SHP77 treated with DMSO at 0.1 percent for 48 hours (cell line): ENCODE measurements around the gene ALKBH1.
"Not testable (repeated sequence)": the region's sequence is repeated elsewhere in the genome, so short reads cannot be mapped to it uniquely, and the experiment has no call there.

ENCODE experiments used
- DNase-seq: peaks from one replicate; lab custom pipeline; 2025; lab: John Stamatoyannopoulos, UW

ALKBH1 gene

GRCh38 chr14:77673193-77673592 is 34.6 kb downstream of the ALKBH1 start:
- no peak for DNase-seq

- DNase-seq: no peak
Measured at GRCh38 chr14:77667331-77667730, 40.5 kb downstream of the ALKBH1 start.

DNA sequence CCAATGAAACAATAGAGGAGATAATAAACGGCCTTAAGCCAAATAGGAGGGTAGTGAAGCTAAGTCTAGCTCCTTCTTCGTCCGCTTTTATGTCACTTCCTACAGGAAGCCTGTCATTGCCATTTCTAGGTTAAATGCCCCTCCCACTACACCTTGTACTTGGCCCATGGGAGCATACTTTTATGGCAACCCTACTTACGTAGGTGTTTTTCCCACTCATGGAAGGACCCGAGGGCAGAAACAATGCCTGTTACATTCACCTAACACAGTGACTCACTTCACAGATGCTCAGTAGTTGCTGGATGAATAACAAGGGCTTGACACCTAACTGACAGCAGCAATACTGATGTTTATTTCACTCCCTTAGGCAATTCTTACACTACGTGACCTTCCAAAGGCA is 44.5 kb downstream of the ALKBH1 start:
- DNase-seq: no peak

GRCh38 chr14:77661562-77661961 is 46.3 kb downstream of the ALKBH1 start:
- not testable (repeated sequence) for DNase-seq

DNA sequence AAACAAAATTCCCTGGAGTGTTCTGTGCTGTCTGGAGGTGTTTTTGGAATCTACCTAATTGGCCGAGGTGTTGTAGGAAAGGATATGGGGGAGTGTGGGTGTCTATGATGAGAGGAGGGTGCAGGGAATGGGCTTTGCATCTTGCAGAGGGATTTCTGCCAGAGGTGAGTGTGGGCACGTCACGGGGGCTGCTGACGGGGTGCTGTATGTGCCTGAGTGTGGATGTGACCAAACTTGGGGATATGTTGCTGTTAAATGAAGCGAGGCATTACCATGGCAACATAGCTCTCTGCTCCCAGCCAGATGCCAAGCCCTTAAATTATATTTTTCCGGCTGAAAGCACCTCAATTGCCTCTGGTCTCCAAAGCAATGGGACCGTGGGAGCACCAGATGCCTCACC is 47.1 kb downstream of the ALKBH1 start:
- DNase-seq: no peak

DNA sequence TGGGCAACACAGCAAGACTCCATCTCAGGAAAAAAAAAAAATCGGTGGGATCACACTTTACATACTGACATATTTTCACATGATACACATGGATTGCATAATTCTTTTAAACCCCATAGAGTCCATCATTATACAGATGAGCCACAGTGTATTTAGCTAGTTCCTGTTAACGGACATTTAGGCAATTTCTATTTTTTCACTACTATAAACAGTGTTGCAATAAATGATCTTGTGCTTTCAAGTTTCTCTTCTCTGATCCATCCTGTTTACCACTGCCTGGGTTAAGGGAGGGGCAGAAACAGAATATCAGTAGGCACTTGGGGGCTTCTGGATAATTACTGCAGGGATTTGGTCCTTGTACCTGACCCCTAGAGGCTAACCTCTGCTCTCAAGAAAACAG is 48.0 kb downstream of the ALKBH1 start:
- DNase-seq: no peak

- DNase-seq: no peak
Measured at GRCh38 chr14:77657280-77657679, 50.5 kb downstream of the ALKBH1 start.

- peak; percentile 2 for DNase-seq
Measured at GRCh38 chr14:77654001-77654441, 53.8 kb downstream of the ALKBH1 start.

- no peak for DNase-seq
Measured at GRCh38 chr14:77649326-77649725, 58.5 kb downstream of the ALKBH1 start.

DNA sequence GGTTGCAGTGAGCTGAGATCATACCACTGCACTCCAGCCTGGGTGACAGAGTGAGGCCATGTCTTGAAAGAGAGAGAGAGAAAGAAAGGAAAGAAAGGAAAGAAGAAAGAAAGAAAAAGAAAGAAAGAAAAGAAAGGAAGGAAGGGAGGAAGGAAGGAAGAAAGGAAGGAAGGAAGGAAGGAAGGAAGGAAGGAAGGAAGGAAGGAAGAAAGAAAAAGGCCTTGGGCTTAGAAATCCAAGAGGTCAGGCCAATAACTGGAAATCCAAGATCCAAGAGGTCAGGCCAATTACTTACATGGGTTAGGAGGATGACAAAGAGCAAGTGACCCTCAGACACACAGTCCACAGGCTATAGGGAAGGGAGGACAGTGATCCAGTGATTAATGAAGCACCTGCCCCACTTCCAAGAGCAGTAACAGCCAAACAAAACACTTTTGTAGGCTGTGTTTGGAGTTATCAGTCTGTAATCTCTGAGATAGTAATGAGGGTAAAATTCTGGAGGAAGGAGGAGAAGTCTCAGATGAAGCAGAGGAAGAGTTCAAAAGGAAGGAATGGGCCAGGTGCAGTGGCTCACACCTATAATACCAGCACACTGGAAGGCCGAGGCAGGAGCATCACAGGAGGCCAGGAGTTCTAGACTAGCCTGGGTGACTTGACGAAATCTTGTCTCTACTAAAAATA is 59.2 kb downstream of the ALKBH1 start:
- DNase-seq: no peak

- DNase-seq: no peak
Measured at GRCh38 chr14:77647853-77648252, 60.0 kb downstream of the ALKBH1 start.

DNA sequence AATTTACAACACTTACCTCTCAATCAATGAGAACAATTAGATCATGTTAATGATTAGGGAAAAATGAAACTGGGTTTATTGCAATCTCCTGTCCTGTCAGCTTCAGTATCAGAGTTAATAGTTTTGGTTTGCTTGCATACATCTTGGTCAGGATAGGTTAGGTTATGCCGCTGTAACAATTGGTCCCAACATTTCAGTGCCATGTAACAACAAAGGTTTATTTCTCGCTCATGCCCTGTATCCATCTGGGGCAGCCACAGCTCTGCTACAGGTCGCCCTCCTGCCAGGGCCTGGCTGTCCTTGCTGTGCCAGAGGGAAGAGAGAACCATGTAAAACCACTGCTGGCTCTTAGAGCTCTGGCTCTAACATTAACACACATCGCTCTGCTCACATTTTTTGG is 60.9 kb downstream of the ALKBH1 start:
- no peak for DNase-seq

GRCh38 chr14:77645520-77646230 is 62.1 kb downstream of the ALKBH1 start:
- no peak for DNase-seq

DNA sequence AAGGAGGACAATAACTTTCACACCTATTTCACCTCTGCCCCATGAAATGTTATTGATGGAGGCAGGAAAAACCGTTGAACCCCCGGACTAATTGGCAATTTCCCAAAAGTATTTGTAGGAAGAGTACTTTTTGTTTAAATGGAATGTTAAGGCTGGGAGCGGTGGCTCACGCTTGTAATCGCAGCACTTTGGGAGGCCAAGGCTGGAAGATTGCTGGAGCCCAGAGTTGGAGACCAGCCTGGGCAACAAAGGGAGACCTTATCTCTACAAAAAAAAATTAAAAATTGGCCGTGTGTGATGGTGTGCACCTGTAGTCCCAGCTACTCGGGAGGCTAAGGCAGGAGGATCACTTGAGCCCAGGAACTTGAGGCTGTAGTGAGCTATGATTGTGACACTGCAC is 65.4 kb downstream of the ALKBH1 start:
- DNase-seq: no peak

DNA sequence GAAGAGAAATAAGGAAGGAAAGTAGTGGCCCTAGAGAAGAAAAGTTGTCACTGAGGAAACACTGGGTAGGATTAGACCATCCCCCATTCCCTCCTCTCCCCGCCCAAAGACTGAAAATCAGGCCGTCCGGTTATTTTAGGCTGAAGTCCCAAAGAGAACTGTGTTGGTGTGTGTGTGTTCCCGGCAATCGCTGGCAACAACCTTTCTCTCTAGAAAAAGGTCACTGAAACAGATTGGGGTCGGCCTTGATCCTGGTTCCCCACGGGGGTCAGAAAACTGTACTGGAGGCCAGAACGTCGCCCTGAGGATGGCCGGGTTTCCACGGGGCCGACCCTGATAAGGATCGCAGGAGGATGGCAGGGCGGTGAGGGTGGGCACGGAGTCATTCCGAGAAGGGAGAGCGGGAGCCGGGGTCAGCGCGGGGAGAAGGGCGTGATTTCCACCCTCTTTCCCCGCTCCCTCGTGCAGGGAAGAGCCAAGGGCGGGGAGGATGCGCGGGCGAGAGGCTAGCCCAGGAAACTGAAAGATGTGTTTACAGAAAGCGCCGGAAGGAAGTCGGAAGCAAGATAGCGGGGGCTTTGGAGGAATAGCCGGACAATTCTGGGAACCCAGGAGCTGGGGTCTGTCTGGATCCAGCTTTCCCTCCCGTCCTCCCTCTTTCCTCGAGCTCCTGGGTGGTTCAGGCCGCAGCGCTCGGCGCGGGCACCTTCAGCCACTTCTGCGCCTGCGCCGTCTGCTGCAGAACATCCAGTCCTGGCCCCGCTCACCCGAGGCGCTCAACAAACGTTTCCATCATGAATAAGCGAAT is 66.1 kb downstream of the ALKBH1 start:
- DNase-seq: no peak

DNA sequence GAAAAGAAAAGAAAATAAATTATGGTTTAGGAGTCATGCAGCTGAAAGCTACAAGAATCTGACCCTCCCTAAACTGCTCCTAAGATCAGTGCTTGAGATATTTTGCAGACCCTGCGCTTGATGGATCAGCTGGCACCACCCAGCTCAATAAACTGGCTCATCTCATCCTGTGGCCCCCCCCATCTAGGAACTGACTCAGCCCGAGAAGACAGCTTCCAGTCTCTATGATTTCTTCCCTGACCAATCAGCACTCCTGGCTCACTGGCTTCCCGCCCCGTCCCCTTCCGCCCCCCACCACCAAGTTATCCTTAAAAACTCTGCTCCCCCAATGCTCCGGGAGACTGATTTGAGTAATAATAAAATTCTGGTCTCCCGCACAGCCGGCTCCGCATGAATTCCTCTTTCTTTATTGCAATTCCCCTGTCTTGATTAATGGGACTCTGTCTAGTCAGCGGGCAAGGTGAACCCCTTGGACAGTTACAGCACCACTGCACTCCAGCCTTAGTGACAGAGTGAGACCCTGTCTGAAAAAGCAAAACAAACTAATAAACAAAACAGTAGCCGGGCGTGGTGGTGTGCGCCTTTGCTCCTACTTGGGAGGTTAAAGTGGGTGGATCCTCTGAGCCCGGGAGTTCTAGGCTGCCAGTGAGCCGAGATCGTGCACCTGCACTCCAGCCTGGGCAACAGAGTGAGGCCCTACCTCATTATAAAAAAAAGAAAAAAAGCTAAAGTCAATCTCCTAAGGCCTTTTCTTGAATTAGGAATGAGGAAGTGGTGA is 66.9 kb downstream of the ALKBH1 start:
- DNase-seq: no peak

DNA sequence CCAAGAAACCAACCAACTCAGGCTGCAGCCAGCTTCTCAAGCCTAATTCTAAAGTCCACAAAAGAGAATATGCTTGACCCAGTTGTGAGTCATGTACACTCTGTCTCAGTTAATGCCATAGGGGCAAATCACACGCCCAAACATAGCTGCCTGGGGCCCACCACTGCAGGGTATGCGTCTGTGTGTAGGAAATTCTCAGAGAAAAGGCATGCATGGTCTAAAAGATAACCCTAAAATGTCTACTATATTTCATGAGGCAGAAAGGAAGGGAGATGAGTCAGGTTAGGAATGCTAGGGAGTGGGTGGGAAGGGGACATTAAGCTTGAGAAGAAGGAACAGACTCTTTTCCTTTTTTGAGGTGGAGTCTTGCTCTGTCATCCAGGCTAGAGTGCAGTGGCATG is 69.1 kb downstream of the ALKBH1 start:
- no peak for DNase-seq

DNA sequence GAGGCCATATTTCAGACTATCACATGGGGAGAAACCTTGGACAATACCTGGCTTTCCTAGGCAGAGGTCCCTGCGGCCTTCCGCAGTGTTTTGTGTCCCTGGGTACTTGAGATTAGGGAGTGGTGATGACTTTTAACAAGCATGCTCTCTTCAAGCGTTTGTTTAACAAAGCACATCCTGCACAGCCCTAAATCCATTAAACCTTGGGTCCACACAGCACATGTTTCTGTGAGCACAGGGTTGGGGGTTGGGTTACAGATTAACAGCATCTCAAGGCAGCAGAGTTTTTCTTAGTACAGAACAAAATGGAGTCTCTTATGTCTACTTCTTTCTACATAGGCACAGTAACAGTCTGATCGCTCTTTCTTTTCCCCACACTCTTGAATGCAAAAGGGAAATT is 72.0 kb downstream of the ALKBH1 start:
- not testable (repeated sequence) for DNase-seq

DNA sequence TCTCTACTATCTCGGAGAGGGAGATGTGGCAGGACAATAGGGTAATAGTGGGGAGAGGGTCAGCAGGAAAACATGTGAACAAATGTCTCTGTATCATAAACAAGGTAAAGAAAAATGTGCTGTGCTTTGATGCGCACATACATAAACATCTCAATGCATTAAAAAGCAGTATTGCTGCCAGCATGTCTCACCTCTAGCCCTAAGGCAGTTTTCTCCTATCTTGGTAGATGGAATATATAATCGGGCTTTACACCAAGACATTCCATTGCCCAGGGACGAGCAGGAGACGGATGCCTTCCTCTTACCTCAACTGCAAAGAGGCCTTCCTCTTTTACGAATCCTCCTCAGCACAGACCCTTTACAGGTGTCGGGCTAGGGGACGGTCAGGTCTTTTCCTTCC is 72.4 kb downstream of the ALKBH1 start:
- DNase-seq: not testable (repeated sequence)

GRCh38 chr14:77630111-77630510 is 77.7 kb downstream of the ALKBH1 start:
- no peak for DNase-seq

DNA sequence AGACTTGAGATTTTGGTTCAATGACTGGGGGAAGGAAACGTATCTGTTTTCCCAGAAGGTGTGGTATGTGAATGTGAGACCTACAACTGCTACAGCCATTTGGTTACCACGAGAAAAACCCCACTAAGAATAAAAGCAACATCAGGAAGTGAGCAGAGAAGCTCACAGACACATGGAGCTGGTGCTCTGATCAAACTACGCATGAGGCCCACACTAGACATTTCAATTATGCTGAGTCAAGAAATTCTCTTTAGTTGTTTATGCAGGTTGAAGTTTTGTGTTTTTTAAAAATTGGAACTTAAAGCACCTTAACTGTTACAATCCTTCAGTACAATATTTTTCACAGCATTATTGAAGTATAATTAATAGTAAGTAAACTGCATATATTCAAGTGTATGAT is 82.5 kb downstream of the ALKBH1 start:
- DNase-seq: no peak

- DNase-seq: no peak
Measured at GRCh38 chr14:77623201-77623600, 84.6 kb downstream of the ALKBH1 start.
